ENCODE results near the gene SNRK. TPM values are rescaled to one million over a fixed set of nuclear protein-coding genes. Genes with fewer than 3 reads are reported as not detected.

SNRK gene
- total RNA-seq, 1 experiment from 2014 or later = 11.8 TPM

- no peak for ATAC-seq
- ChIA-PET POLR2A (no interaction called here), CTCF (interaction anchor here (2.5 kb wide), 1 partner anchor 12 kb away, joined by 8 read pairs; no protein-coding TSS in a partner anchor)
- Mint-ChIP-seq H3K4me3 (no peak overlapping the region), H3K36me3 (peaks cover 5% of the 10 kb centered on the region), H3K27me3 (ENCODE audit: low read depth) (no peaks in the 10 kb centered on the region), H3K4me1 (peaks cover 17% of the 10 kb centered on the region), H3K27ac (no peak overlapping the region), H3K9me3 (peaks cover 11% of the 10 kb centered on the region)
- no peak for DNase-seq (ENCODE audit: low spot score)
- TF ChIP-seq HMGA2 (CRISPR knock-in tag; IDR thresholded peaks at IDR 0.05) (no peak), ZNF532 (CRISPR knock-in tag; IDR thresholded peaks at IDR 0.05; ENCODE audit: borderline replicate concordance) (no peak), RORB (CRISPR knock-in tag; IDR thresholded peaks at IDR 0.05) (no peak), E2F5 (CRISPR knock-in tag; IDR thresholded peaks at IDR 0.05) (no peak), AR (CRISPR knock-in tag; IDR thresholded peaks at IDR 0.05) (no peak), RELA (CRISPR knock-in tag; IDR thresholded peaks at IDR 0.05; ENCODE audit: borderline replicate concordance) (no peak), TEAD4 (CRISPR knock-in tag; IDR thresholded peaks at IDR 0.05) (no peak), NFATC4 (CRISPR knock-in tag; IDR thresholded peaks at IDR 0.05) (no peak), NR1H2 (CRISPR knock-in tag; IDR thresholded peaks at IDR 0.05) (no peak), ZNF281 (CRISPR knock-in tag; IDR thresholded peaks at IDR 0.05) (no peak), ZBTB43 (CRISPR knock-in tag; IDR thresholded peaks at IDR 0.05) (no peak), CBFB (CRISPR knock-in tag; IDR thresholded peaks at IDR 0.05; ENCODE audit: low read depth) (no peak), OVOL2 (CRISPR knock-in tag; IDR thresholded peaks at IDR 0.05; ENCODE audit: borderline replicate concordance) (no peak), IRF1 (CRISPR knock-in tag; IDR thresholded peaks at IDR 0.05) (no peak), FOXP4 (CRISPR knock-in tag; IDR thresholded peaks at IDR 0.05) (no peak), ZNF512 (CRISPR knock-in tag; IDR thresholded peaks at IDR 0.05; ENCODE audit: borderline replicate concordance) (no peak), JUN (CRISPR knock-in tag; IDR thresholded peaks at IDR 0.05) (no peak), ZNF423 (CRISPR knock-in tag; IDR thresholded peaks at IDR 0.05) (no peak)
Observed at GRCh38 chr3:43390255-43390588, 103.9 kb downstream of the SNRK start.

Data from WTC11 (cell line).